Brain microvascular endothelial cell (primary cell): Measurements from ENCODE around the gene WDFY4.

ENCODE experiments used
- DNase-seq: peaks from one replicate; pipeline ENCODE4 v3.0.0-alpha.2; 2020
- H3K27ac ChIP-seq: fragments of 250-450 bp; sonication (Bioruptor Pico); 2 replicates; pipeline ENCODE4 v1.5.1; 2020; ENCODE audit warnings: mild to moderate bottlenecking, moderate library complexity
- H3K27me3 ChIP-seq: fragments of 250-450 bp; sonication (Bioruptor Pico); replicated peaks from 2 replicates; pipeline ENCODE4 v1.5.1; 2020; ENCODE audit warnings: mild to moderate bottlenecking
- H3K36me3 ChIP-seq: fragments of 250-450 bp; sonication (Bioruptor Pico); replicated peaks from 2 replicates; pipeline ENCODE4 v1.5.1; 2020; ENCODE audit warnings: mild to moderate bottlenecking
- H3K4me3 ChIP-seq: 2 replicates; pipeline ENCODE4 v1.5.1; 2011; ENCODE audit warnings: low read depth, mild to moderate bottlenecking, control low read depth, low read length, moderate library complexity
- CTCF ChIP-seq: IDR thresholded peaks from 2 replicates; pipeline ENCODE4 v1.5.1; 2011; ENCODE audit warnings: low read depth, mild to moderate bottlenecking, moderate library complexity, low read length, control low read depth, inconsistent platforms; ENCODE audit errors: missing control alignments
- in situ Hi-C: cut with HindIII; loops from 2 replicates; pipeline ENCODE4 v1.10.0; 2017; ENCODE audit warnings: low sequenced_read_pairs, low pct_ligation_motif_present

WDFY4 gene

GRCh38 chr10:48847691-48848090 lies 163.0 kb downstream of the WDFY4 start:
- Histone ChIP-seq H3K36me3 (no peaks in the 10 kb centered on the region), H3K27me3 (no peaks in the 10 kb centered on the region), H3K27ac (no peak overlapping the region), H3K4me3 (no peak overlapping the region)
- no peak for TF ChIP-seq CTCF
- DNase-seq, result no peak
- in situ Hi-C loops, result no loop called here

- DNase-seq, result no peak
- Histone ChIP-seq H3K27ac (no peak overlapping the region), H3K27me3 (no peaks in the 10 kb centered on the region), H3K4me3 (no peak overlapping the region), H3K36me3 (no peaks in the 10 kb centered on the region)
- in situ Hi-C loops, result no loop called here
- no peak for TF ChIP-seq CTCF
Measured at GRCh38 chr10:48856855-48857254, 172.2 kb downstream of the WDFY4 start.

GRCh38 chr10:48872234-48872633 lies 187.6 kb downstream of the WDFY4 start:
- DNase-seq, result no peak
- no peak overlapping the region for H3K4me3 ChIP-seq
- no peaks in the 10 kb centered on the region for H3K36me3 ChIP-seq
- TF ChIP-seq CTCF, result no peak
- H3K27ac ChIP-seq, result no peak overlapping the region
- no peaks in the 10 kb centered on the region for H3K27me3 ChIP-seq
- in situ Hi-C loops, result no loop called here

- H3K27ac ChIP-seq, result no peak overlapping the region
- no peak for DNase-seq
- no peak overlapping the region for H3K4me3 ChIP-seq
- TF ChIP-seq CTCF, result no peak
- in situ Hi-C loops, result no loop called here
- H3K27me3 ChIP-seq, result no peaks in the 10 kb centered on the region
- no peaks in the 10 kb centered on the region for H3K36me3 ChIP-seq
Measured at GRCh38 chr10:48878091-48878490, 193.4 kb downstream of the WDFY4 start.

GRCh38 chr10:48879451-48879850 lies 194.8 kb downstream of the WDFY4 start:
- Histone ChIP-seq H3K27ac (no peak overlapping the region), H3K36me3 (no peaks in the 10 kb centered on the region), H3K4me3 (no peak overlapping the region), H3K27me3 (no peaks in the 10 kb centered on the region)
- DNase-seq, result no peak
- in situ Hi-C loops, result no loop called here
- no peak for TF ChIP-seq CTCF

- Histone ChIP-seq H3K27me3 (no peaks in the 10 kb centered on the region), H3K27ac (no peak overlapping the region), H3K4me3 (no peak overlapping the region), H3K36me3 (no peaks in the 10 kb centered on the region)
- DNase-seq, result no peak
- in situ Hi-C loops, result no loop called here
- no peak for TF ChIP-seq CTCF
Measured at GRCh38 chr10:48880016-48880705, 195.5 kb downstream of the WDFY4 start.
